ENCODE data around the gene NRP1.

NRP1 gene

GRCh38 chr10:33288127-33288526 is 46.3 kb downstream of the NRP1 start:
- no peak for DNase-seq (ENCODE audit: low read depth)

GRCh38 chr10:33287112-33287511 is 47.4 kb downstream of the NRP1 start:
- no peak overlapping the region for H3K4me3 ChIP-seq (ENCODE audit: low read length)
- DNase-seq (ENCODE audit: low read depth) = no peak
- TF ChIP-seq CTCF (IDR thresholded peaks at IDR 0.05; ENCODE audit: insufficient read depth, low read depth, low read length, missing control alignments) = no peak

More at GRCh38 chr10:33288127-33288526, 46.3 kb downstream of the NRP1 start:
- TF ChIP-seq CTCF (IDR thresholded peaks at IDR 0.05; ENCODE audit: insufficient read depth, low read depth, low read length, missing control alignments) = no peak
- H3K4me3 ChIP-seq (ENCODE audit: low read length) = no peak overlapping the region

GRCh38 chr10:33286157-33286934 is 48.1 kb downstream of the NRP1 start:
- no peak for TF ChIP-seq CTCF (IDR thresholded peaks at IDR 0.05; ENCODE audit: insufficient read depth, low read depth, low read length, missing control alignments)
- H3K4me3 ChIP-seq (ENCODE audit: low read length) = no peak overlapping the region
- DNase-seq (ENCODE audit: low read depth) = no peak

GRCh38 chr10:33284945-33285344 is 49.5 kb downstream of the NRP1 start:
- no peak overlapping the region for H3K4me3 ChIP-seq (ENCODE audit: low read length)
- no peak for TF ChIP-seq CTCF (IDR thresholded peaks at IDR 0.05; ENCODE audit: insufficient read depth, low read depth, low read length, missing control alignments)
- no peak for DNase-seq (ENCODE audit: low read depth)

GRCh38 chr10:33279811-33280602 is 54.5 kb downstream of the NRP1 start:
- DNase-seq (ENCODE audit: low read depth) = peak; percentile 22
- TF ChIP-seq CTCF (IDR thresholded peaks at IDR 0.05; ENCODE audit: insufficient read depth, low read depth, low read length, missing control alignments) = no peak
- H3K4me3 ChIP-seq (ENCODE audit: low read length) = no peak overlapping the region

- no peak overlapping the region for H3K4me3 ChIP-seq (ENCODE audit: low read length)
Observed at GRCh38 chr10:33279276-33279675, 55.2 kb downstream of the NRP1 start.

More at GRCh38 chr10:33279276-33279675, 55.2 kb downstream of the NRP1 start:
- no peak for DNase-seq (ENCODE audit: low read depth)
- TF ChIP-seq CTCF (IDR thresholded peaks at IDR 0.05; ENCODE audit: insufficient read depth, low read depth, low read length, missing control alignments) = no peak
